Activated naive CD8-positive, alpha-beta T cell treated with anti-CD3 and anti-CD28 coated beads for 36 hours (primary cell): ENCODE measurements around the gene ZNF682. TPM values are rescaled to one million over a fixed set of nuclear protein-coding genes. Genes with fewer than 3 reads are reported as not detected.
"Not testable (repeated sequence)": the region's sequence is repeated elsewhere in the genome, so short reads cannot be mapped to it uniquely, and the experiment has no call there.

Source experiments
- DNase-seq: peaks from one replicate; pipeline ENCODE4 v3.0.0; 2021
- H3K27ac Mint-ChIP-seq: one replicate; pipeline ENCODE4 v1.8.0; 2022; ENCODE audit warnings: mild to moderate bottlenecking, moderate library complexity, mixed read lengths
- H3K27me3 Mint-ChIP-seq: one replicate; pipeline ENCODE4 v1.8.0; 2022; ENCODE audit warnings: mild to moderate bottlenecking, mixed read lengths
- H3K36me3 Mint-ChIP-seq: one replicate; pipeline ENCODE4 v1.8.0; 2021; ENCODE audit warnings: mild to moderate bottlenecking, mixed read lengths
- H3K4me1 Mint-ChIP-seq: one replicate; pipeline ENCODE4 v1.8.0; 2021; ENCODE audit warnings: mixed read lengths
- H3K4me3 Mint-ChIP-seq: one replicate; pipeline ENCODE4 v1.8.0; 2022; ENCODE audit warnings: mild to moderate bottlenecking, moderate library complexity, mixed read lengths
- H3K9me3 Mint-ChIP-seq: one replicate; pipeline ENCODE4 v1.8.0; 2022; ENCODE audit warnings: mixed read lengths
- total RNA-seq, 2 experiments: library from RNA; stranded (reverse); gene quantifications; one replicate each; pipeline ENCODE4 v1.2.3, GENCODE V29; 2021

Gene ZNF682
- total RNA-seq, 2 experiments from 2014 or later = 12.2 to 13.9 TPM

DNA sequence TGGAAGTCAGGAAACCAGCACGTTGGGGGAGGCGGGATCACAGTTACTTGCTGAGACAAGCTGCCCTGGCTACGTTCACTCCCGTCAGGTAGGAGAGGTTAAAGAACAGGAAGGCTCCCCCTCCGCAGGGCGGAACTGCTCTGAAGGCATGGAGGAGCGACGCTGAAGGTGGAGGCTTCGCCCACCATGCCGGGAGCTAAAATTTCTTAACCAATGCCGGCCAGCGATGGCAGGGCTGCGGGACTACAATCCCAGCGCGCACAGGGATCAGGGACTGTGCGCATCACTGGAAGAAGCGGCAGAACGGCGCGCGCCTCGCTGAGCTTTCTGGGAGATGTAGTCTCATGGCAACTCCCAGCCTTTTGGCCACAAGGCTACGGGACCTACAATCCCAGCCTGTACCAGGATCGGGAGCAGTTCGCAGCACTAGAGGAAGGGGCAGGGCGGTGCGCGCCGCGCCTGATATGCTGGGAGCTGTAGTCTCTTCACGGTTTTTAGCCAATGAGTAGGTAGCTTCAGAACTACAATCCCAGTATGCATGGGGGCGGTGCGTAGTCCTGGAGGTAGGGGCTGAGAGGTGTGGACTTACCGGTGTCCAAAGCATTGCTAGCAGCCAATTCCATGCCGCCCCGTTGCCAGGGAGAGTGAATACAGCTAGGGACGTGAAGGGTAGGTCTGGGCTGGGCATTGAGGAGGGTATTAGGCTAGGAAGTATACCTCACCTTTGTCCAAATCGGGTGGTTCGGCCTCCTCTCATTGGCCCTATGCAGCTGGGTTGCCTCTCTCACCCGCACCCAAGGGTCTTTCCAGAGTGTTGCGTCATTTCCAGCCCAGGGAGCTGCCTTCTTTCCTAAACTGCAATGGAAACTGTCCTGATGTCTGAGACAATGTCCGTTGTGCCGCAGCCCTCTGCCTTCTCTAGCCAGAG lies 12.8 kb upstream of the ZNF682 start:
- peaks cover 5% of the 10 kb centered on the region for H3K27me3 Mint-ChIP-seq
- peaks cover 4% of the 10 kb centered on the region for H3K36me3 Mint-ChIP-seq
- peaks cover 16% of the 10 kb centered on the region for H3K9me3 Mint-ChIP-seq
- peak overlapping the region; percentile 95 for H3K27ac Mint-ChIP-seq
- peaks cover 15% of the 10 kb centered on the region for H3K4me1 Mint-ChIP-seq
- DNase-seq = peak; percentile 72
- peak overlapping the region; percentile 96 for H3K4me3 Mint-ChIP-seq

DNA sequence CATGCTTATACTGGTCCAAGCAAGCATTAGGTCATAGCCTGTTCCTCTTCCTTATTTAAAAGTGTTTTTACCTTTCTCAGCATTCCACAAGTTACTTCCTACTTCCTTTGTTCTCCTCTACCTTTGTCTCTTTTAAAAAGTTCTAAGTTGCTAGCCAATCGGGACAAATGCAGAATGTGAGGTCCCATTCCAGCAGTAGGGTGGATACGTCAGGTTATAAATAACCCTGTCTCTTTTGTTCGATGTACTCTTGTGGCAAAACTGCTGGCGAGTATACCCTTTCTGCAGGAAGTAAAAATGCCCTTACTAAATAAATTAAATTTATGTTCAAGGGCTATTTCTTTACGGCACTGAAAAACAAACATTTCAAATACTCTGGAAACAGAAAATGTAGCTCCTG lies 6.4 kb upstream of the ZNF682 start:
- H3K4me3 Mint-ChIP-seq, H3K4me1 Mint-ChIP-seq, H3K27ac Mint-ChIP-seq, H3K36me3 Mint-ChIP-seq, H3K27me3 Mint-ChIP-seq, DNase-seq: not testable (repeated sequence)
- peaks cover 12% of the 10 kb centered on the region for H3K9me3 Mint-ChIP-seq

GRCh38 chr19:20044663-20045062 lies 5.4 kb upstream of the ZNF682 start:
- Mint-ChIP-seq H3K9me3 (peaks cover 5% of the 10 kb centered on the region), H3K4me1 (peaks cover 3% of the 10 kb centered on the region), H3K36me3 (no peaks in the 10 kb centered on the region), H3K4me3 (no peak overlapping the region), H3K27me3 (no peaks in the 10 kb centered on the region), H3K27ac (no peak overlapping the region)
- DNase-seq = no peak

- Mint-ChIP-seq H3K4me1 (peaks cover 15% of the 10 kb centered on the region), H3K4me3 (peak overlapping the region; percentile 94), H3K9me3 (no peaks in the 10 kb centered on the region), H3K27me3 (no peaks in the 10 kb centered on the region), H3K36me3 (peaks cover 13% of the 10 kb centered on the region), H3K27ac (peak overlapping the region; percentile 95)
- DNase-seq = no peak
Measured at GRCh38 chr19:20038358-20039202, 725 bp downstream of the ZNF682 start.

DNA sequence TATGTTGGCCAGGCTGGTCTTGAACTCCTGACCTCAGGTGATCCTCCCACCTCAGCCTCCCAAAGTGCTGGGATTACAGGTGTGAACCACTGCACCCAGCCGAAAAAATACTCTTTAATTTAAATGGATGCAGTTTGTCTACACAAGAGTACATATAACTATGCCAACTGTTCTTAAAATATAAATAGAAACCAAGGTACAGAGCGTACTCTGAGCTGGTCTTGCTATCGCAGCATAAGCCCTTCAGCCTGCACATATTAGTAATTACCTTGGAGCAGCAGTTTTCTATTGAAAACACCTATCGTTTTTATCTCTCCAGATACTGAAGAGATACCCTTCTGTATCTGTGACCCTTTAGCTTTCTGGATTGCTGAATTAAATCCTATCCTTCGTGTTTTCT lies 3.4 kb downstream of the ZNF682 start:
- no peaks in the 10 kb centered on the region for H3K9me3 Mint-ChIP-seq
- H3K27ac Mint-ChIP-seq = no peak overlapping the region
- no peak for DNase-seq
- no peak overlapping the region for H3K4me3 Mint-ChIP-seq
- no peaks in the 10 kb centered on the region for H3K27me3 Mint-ChIP-seq
- H3K36me3 Mint-ChIP-seq = peaks cover 26% of the 10 kb centered on the region
- H3K4me1 Mint-ChIP-seq = peaks cover 15% of the 10 kb centered on the region

DNA sequence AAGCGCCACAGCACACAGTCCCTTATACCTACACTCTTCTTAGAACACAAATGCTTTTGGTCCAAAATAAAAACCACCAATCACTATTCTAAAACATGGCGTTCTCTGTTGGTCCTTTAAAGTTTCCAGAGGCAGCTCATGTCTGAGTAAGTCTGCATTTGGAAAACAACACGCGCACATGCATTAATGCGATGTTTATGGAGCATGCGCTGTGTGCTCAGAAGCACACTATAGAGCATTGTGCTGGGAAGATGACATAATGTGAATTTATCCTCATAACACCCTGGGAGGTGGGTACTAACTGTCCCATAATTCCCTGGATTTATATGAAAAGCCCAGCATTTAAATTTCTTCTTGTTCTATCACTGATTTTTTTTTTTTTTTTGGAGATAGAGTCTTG lies 10.7 kb downstream of the ZNF682 start:
- Mint-ChIP-seq H3K4me1 (no peaks in the 10 kb centered on the region), H3K27ac (no peak overlapping the region), H3K9me3 (no peaks in the 10 kb centered on the region), H3K36me3 (peaks cover 36% of the 10 kb centered on the region), H3K4me3 (no peak overlapping the region), H3K27me3 (no peaks in the 10 kb centered on the region)
- no peak for DNase-seq

GRCh38 chr19:20005741-20006140 lies 33.6 kb downstream of the ZNF682 start:
- H3K36me3 Mint-ChIP-seq = peaks cover 65% of the 10 kb centered on the region
- H3K27ac Mint-ChIP-seq = no peak overlapping the region
- H3K4me1 Mint-ChIP-seq = peaks cover 6% of the 10 kb centered on the region
- H3K4me3 Mint-ChIP-seq = no peak overlapping the region
- H3K27me3 Mint-ChIP-seq = no peaks in the 10 kb centered on the region
- peaks cover 44% of the 10 kb centered on the region for H3K9me3 Mint-ChIP-seq
- DNase-seq = no peak

GRCh38 chr19:19997656-19998268 lies 41.5 kb downstream of the ZNF682 start:
- H3K27me3 Mint-ChIP-seq = no peaks in the 10 kb centered on the region
- no peaks in the 10 kb centered on the region for H3K4me1 Mint-ChIP-seq
- no peak overlapping the region for H3K27ac Mint-ChIP-seq

DNA sequence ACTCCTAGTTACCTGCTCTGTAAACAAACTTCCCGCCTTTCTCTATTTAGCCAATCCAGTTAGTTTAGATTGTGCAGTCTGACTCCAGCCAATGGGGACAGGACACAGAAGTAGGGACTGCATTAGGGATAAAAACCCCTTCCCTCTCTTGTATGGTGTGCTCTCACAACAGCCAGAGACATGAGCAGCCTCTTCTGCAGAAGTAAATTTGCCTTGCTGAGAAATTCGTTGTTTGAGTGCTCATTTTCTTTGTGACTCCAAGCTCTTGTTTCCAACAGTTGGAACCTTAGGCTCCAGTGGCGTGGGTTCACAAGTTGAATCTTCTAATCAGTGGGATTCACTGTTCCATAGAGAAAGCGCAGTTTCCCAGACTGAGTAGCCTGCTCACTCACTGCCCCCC lies 72.4 kb downstream of the ZNF682 start:
- DNase-seq = no peak
- Mint-ChIP-seq H3K4me1 (no peaks in the 10 kb centered on the region), H3K27ac (no peak overlapping the region), H3K36me3 (peaks cover 6% of the 10 kb centered on the region), H3K27me3 (no peaks in the 10 kb centered on the region), H3K4me3 (no peak overlapping the region), H3K9me3 (peaks cover 41% of the 10 kb centered on the region)

More at GRCh38 chr19:19997656-19998268, 41.5 kb downstream of the ZNF682 start:
- H3K36me3 Mint-ChIP-seq = peaks cover 6% of the 10 kb centered on the region
- peak; percentile 46 for DNase-seq
- H3K9me3 Mint-ChIP-seq = peaks cover 5% of the 10 kb centered on the region
- no peak overlapping the region for H3K4me3 Mint-ChIP-seq

DNA sequence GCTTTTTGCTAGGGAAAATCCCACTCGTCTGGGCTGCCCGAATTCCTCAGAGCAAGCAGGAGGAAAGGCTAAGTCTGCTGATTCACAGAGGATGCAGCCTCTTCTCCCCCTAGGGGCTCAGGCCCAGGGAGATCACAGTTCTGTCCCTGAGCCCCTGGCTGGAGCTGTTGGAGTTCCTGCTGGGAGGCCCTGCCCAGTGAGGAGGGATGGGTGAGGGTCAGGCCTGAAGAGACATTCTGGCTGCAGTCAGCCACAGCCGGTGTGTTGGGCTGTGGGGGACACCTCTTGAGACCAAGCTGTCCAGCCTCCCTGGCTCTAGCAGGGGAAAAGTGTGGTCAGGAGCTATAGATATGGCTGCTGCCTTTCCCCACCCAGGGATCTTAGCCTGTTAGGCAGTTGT lies 73.2 kb downstream of the ZNF682 start:
- H3K36me3 Mint-ChIP-seq, H3K27me3 Mint-ChIP-seq, DNase-seq, H3K4me1 Mint-ChIP-seq, H3K4me3 Mint-ChIP-seq, H3K27ac Mint-ChIP-seq: not testable (repeated sequence)
- peaks cover 41% of the 10 kb centered on the region for H3K9me3 Mint-ChIP-seq

- Mint-ChIP-seq H3K27me3 (no peaks in the 10 kb centered on the region), H3K9me3 (peaks cover 35% of the 10 kb centered on the region), H3K4me1 (no peaks in the 10 kb centered on the region), H3K27ac (no peak overlapping the region), H3K36me3 (peaks cover 6% of the 10 kb centered on the region), H3K4me3 (no peak overlapping the region)
- DNase-seq = no peak
Measured at GRCh38 chr19:19964416-19964815, 74.9 kb downstream of the ZNF682 start.

- not testable (repeated sequence) for H3K27ac Mint-ChIP-seq, H3K4me3 Mint-ChIP-seq, H3K36me3 Mint-ChIP-seq
Measured at GRCh38 chr19:19959151-19959799, 80.0 kb downstream of the ZNF682 start.

DNA sequence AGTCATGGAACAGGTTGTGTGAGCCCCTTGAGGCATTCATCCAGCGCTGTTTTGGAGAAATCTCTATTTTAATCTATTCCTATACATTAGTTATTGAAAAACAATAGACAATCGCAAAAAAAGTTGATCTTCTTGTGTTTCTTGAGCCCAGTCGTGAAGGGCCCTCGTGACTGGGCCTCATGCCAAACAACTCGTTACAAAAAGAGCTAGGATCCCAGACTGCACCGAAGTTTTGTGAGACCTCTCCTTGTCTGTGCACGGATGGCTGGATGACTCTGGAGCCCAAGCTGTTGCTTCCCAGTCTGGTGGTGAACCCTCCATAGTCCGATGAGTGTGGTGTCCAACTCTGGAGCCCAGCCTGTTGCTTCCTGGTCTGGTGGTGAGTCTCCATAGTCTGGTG lies 81.5 kb downstream of the ZNF682 start:
- not testable (repeated sequence) for H3K4me1 Mint-ChIP-seq, H3K9me3 Mint-ChIP-seq, DNase-seq, H3K27me3 Mint-ChIP-seq, H3K27ac Mint-ChIP-seq, H3K4me3 Mint-ChIP-seq, H3K36me3 Mint-ChIP-seq

More at GRCh38 chr19:19959151-19959799, 80.0 kb downstream of the ZNF682 start:
- H3K4me1 Mint-ChIP-seq, H3K27me3 Mint-ChIP-seq, H3K9me3 Mint-ChIP-seq: not testable (repeated sequence)
- peak; percentile 69 for DNase-seq

- H3K4me1 Mint-ChIP-seq = peaks cover 3% of the 10 kb centered on the region
- no peak overlapping the region for H3K4me3 Mint-ChIP-seq
- H3K9me3 Mint-ChIP-seq = no peaks in the 10 kb centered on the region
- H3K27me3 Mint-ChIP-seq = no peaks in the 10 kb centered on the region
- DNase-seq = no peak
- no peaks in the 10 kb centered on the region for H3K36me3 Mint-ChIP-seq
- H3K27ac Mint-ChIP-seq = no peak overlapping the region
Measured at GRCh38 chr19:19956434-19957075, 82.8 kb downstream of the ZNF682 start.
